Stimulated activated CD4-positive, alpha-beta T cell treated with anti-CD3 and anti-CD28 coated beads, Interleukin-1b, Interleukin-23, amount 100 ng/mL, for 24 hours (primary cell): ENCODE measurements around the gene CMTM4.
"Not testable (repeated sequence)": the region's sequence is repeated elsewhere in the genome, so short reads cannot be mapped to it uniquely, and the experiment has no call there.

ENCODE experiments used
- DNase-seq, 4 experiments: peaks; one replicate each; pipeline ENCODE4 v3.0.0-alpha.2; 2020; ENCODE audit warnings: low read depth in 4 of 4, low spot score in 1 of 4

Gene CMTM4

DNA sequence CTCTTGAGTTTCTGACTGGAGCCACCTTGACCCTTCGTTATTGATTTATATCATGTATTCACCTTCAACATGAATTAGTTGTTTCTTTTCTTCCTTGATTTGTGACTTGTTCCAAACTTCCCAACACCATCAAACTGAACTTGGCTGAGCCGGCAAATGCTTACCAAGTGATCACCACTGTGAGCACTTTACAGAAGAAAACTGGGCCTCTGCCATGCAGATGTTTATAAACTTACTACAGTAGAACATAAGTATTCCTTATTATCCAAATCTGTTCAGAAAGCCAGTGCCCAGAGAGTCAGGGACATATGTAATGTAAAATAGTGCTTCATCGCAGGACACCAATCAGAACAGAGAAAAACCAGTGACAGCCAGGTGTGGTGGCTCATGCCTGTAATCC is 19.9 kb downstream of the CMTM4 start:
- no peak for DNase-seq

DNA sequence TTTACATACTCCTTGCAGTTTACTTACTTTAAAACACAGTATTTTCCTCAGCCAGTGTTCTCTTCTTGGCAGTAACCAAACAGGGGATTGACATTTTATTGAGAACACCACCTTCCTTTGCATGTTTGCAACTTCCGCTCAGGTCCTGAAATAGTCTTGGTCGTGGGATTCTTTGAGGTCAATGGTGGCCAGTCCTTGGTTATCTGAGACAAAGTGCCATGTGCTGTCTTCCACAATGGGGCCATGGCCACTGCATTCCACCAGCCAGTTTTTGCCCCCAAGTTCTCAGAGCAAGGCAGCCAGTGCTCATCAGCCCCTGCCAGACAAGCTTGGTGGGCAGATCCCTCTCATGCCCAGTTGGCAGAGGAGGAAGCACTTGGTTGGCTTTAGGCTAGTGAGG is 22.9 kb downstream of the CMTM4 start:
- DNase-seq, result no peak

DNA sequence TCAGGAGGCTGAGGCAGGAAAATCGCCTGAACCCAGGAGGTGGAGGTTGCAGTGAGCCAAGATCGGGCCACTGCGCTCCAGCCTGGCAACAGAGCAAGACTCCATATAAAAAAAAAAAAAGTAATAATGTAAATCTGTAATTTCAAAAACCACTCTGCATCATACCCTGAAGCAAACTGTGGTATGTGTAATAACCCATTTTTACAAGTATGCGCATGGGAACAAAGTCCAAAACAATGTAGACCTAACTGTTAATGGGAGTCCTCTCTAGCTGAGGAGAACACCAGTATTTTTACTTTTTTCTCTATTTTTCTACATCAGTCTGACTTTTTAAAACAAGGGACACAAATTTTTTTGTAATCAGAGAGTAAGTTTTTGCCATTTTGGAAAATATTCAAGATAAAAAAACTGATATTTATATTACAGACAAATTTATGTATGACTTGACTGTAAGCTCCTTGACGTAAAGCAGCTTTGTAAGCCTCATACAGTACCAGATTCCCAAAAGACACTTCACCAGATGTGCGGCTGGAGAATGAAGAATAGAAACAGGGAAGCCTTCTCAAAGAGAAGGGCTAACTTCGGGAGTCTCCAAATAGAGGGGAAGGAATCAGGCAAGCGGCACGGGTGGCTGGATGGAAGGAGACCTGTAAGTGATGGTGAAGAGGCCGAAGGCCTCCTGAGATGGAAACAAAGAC is 25.7 kb downstream of the CMTM4 start:
- DNase-seq, result no peak

DNA sequence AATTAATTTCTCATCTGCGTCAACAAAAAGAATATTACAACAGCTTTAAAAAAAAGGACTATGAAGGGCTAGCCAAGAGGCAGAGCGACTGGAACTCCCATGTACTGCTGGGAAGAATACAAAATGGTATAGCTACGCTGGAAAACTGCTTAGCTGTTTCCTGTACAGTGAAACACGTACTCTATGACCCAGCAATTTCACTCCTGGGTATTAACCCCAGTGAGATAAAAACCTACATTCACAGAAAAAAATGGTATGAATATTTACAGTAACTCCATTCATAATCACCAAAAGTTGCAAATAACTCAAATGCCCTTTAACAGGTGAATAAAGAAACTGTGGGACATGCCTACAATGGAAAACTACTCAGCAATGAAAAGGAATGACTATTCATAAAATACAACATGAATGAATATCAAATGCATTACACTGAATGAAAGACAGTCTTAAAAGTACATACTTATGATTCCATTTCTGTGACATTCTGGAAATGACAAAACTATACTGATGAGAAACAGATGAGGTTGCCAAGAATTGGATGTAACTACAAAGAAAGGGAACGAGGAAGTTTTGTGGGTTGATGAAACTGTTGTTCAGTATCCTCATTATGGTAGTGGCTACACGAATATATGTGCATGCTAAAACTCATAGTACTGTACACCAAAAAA is 27.6 kb downstream of the CMTM4 start:
- no peak for DNase-seq

DNA sequence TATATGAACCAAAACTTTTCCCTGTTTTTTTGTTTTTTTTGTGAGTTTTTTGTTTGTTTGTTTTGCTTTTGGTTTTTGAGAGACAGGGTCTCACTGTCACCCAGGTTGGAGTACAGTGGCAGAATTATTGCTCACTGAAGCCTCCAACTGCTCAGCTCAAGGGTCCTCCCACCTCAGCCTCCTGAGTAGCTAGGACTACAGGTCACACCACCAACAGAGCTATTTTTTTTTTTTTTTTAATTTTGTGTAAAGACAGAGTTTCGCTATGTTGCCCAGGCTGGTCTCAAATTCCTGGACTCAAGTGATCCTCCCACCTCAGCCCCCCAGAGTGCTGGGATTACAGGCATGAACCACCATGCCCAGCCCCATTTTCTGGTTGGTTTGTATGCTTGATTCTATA is 28.6 kb downstream of the CMTM4 start:
- DNase-seq, result no peak

DNA sequence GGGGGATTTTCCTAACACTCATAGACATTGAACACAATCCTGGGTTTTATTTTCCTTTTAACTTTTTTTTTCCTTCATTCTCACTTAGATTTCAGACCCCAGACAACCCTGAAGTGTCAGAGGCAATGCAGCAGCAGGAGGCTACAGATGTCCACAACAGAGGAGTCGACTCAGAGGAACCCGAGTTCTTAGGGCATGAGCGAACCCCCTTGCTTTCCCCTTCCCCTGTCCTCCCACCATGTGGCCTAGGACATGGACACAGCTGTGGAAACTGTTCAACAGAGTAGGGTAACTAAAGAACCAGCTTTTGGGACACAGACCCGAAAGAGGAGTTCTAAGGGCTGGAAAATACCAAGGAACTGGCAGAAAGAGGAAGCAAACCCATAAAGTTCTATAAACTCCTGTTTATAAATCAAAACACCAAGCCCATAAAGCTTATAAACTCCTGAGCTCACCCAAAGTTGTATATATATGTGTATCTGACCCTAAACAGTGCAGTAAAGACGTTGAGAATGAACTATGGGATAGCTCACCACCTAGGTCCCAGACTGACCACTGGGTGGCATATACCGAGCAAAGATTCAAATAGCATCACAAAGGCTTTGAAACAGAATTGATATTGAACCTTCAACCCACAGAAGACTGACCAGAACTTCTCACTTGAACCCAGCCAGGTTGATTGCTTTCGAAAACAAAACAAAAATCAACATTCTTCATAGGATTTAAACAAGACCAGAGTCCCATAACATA is 33.9 kb downstream of the CMTM4 start:
- DNase-seq, result no peak

DNA sequence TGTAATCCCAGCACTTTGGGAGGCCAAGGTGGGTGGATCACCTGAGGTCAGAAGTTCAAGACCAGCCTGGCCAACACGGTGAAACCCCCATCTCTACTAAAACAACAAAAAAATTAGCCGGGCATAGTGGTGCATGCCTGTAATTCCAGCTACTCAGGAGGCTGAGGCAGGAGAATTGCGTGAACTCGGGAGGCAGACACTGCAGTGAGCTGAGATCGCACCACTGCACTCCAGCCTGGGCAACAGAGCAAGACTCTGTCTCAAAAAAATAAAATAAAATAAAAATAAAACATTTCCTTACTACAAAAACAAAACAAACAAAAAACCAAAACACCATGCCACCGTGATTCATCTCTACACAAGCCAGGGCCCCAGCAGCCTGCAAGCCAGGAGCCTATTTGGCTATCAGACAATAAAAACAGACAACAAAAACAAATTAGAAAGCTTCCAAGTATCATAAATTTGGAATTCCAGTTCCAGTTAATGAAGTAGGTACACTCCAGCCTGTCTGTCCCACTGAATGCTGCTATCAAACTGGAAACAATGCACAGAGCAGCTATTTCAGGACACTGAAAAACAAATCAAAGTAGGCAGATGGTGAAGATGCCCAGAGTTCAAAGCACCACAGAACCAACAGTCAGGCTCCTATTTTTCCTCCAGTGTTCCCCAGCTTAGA is 34.7 kb downstream of the CMTM4 start:
- DNase-seq, result not testable (repeated sequence)

DNA sequence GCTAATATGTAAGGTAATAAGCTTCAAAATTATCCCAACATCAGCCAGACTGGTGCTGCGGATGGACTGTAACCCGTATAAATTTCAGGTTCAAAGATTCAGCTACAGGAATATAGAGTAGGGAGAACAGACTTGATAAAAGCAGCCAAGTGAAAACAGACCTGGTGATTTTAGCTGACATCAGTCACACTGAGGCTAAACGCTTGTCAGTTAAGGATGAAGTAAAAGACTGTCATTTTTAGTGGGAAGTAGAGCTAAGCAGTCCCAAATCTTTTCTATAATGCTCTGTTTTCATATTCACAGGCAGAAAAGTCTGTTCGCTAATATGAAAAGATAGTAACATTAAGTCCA is 35.4 kb downstream of the CMTM4 start:
- no peak for DNase-seq

DNA sequence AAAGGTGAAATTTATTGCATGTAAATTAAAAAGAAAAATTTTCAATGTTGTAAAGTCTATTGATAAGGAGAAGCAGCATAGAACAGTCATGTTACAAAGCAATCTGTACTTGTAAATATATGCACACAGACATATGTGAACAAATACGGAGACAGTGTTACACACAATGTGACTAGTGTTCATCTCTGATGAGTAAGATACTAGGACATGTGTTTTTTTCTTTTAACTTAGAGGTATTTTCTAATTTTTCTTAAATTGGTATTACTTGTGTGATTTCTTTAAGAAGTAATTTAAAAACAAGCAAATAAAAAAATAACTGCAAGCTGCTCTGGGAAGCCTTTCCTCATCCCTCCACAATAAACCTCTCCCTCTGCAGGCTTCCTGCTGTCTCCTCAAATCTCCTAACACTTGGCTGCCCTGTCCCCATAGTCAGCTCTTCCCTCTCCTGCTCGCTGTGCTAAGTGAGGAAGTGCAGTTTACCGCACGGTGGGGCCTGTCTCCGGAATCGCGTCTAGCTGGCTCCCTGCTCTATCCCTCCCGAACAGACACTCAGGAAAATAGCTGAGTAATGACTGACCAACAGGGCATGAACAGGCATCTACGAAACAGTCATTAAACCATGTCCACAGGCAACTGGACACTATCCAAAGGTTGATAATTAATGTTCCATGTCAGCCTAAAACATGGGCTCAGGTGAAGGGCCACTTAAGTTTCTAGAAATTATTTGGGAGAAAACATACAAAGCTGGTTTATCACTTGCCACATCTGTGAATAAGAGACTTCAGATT is 35.9 kb downstream of the CMTM4 start:
- no peak for DNase-seq

DNA sequence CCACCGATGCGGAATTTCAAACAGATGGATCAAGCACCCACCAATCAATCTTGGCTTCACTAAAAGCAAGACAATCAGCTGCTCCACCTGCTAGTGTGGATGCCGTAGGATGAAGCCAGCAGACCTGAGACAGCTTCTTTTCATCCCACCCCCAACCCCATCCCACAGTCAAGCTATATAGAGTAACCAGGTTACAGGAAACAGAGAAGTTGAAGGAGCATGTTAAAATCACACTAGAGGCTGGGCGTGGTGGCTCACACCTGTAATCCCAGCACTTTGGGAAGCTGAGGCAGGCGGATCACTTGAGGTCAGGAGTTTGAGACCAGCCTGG is 37.7 kb downstream of the CMTM4 start:
- no peak for DNase-seq

DNA sequence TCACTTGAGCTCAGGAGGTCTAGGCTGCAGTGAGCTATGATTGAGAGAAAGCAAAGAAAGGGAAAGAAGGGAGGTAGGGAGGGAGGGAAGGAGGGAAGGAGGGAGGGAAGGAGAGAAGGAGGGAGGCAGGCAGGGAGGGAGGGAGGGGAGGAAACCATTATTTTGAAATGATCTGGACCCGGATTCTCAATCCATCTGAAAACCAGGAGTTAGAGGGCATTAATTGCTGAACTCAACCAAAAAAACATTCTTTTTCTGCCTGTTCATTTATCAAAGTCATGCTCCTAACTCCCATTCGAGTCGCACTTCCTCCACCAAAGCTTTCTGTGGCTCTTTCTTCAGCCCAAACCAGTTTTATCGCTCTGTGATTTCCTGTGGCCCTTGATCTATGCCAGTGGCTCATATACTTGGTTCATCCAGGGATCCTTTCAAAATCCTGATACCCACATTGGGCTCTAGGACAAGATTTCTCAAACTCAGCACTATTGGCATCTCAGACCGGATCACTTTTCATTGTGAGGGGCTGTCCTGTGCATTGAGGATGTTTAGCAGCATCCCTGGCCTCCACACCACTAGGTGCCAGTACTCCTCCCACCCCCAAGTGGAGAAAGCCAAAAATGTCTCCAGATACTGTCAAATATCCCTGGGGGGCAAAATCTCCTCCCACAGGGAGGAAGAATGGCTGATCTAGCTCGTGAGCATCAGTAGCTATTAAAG is 38.2 kb downstream of the CMTM4 start:
- no peak for DNase-seq

DNA sequence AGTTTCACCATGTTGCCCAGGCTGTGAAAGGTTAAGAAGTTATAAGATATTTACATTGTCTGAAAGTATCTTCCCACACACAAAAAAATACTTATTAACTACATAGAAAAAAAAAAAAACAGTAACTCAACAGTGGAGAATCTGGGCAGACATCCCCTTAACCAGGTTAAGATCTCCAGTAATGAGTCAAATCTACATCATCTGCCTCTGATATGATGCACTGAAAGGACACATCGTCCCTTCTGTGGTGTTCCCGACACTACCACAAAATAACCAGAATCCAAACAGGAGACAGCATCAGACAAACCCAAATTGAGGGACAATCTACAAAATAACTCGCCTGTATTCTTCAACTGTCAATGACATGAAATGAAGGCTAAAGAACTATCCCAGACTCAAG is 40.0 kb downstream of the CMTM4 start:
- DNase-seq, result no peak

DNA sequence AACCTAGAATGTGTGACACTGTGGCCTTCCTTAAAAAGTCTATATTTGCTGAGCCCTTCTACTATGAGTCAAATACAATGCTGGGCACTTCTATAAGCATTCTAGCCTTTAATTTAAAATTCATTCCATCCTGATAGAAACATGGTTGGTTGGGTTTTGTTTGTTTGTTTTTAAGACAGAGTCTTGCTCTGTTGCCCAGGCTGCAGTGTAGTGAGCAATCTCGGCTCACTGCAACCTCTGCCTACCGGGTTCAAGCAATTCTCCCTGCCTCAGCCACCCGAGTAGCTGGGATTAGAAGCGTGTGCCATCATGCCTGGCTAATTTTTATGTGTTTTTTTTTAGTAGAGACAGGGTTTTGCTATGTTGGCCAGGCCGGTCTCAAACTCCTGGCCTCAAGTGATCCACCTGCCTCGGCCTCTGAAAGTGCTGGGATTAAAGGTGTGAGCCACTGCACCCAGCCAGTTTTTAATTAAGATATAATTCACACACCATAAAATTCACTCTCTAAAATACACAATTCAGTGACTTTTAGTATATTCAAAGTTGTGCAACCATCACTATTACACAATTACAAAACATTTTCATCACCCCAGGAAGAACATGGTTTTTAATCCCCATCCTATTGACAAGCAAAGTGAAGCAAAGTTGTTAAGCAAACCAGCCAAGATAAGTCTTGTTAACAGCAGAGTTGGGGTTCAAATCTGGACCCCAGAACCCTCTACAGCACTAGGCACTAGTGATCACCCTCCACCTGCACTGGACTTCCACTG is 42.8 kb downstream of the CMTM4 start:
- DNase-seq, result no peak

DNA sequence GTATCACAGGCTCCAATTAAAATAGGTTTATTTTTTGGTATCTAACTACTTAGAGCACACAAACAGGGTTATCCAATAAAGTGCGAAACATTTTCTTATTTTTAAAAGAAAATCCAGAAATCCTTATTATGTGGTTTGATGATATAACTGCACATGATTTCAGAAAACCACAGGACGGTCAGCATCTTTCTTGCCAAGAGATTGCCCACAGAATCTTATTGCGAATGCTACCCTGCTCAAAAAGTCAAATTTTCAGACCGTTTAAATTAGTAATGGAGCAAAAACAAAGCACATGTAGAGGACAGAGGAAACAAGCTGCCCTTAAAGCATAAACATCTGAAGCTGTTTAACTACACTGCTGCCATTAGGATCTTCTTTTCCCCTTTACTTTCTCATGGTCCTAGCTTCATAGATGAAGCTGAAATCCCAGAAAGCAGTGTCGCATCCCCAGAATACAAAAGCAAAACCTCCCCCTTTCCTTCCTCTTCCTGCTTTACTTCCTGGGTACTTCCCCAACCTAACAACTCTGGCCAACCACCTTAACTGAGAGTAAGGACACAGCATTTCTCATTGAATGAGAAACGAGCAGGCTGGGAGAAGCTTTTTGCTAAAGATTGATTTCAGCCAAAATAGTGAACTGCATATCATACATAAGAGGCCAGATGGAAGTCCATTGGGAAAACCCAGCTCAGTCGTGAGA is 43.7 kb downstream of the CMTM4 start:
- DNase-seq, result no peak

DNA sequence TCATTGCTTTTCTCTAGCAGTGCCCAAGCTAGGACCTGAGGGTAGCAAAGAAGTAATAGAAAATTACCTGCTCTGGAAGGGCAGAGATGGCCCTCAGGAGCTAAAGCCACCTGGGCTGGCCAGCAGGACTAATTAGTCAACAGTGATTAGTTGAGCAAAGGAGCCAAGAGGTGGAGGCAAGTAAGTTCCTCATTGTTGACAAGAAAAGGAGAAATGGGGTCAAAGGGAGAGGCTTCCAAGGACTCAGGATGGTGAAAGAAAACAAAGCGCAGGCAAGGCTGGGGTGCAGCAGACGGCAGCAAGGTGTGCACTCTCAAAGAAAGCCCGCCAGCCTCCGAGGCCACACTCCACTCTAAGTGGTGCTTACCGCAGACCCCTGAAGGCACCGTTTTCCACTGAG is 44.6 kb downstream of the CMTM4 start:
- DNase-seq, result no peak

DNA sequence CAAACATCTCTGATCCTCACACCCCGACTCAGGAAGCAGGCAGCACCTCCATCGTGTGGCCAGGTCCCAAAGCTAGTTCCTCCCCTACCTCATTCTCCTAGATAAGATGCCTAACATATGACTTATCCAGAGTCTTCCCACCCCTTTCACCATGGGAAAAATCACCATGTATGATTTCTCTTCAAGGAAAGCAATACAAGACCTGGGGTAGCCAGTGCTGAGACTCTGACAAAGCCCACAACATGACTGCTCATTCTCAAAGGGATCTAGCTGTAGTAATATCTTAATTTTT is 45.1 kb downstream of the CMTM4 start:
- no peak for DNase-seq

DNA sequence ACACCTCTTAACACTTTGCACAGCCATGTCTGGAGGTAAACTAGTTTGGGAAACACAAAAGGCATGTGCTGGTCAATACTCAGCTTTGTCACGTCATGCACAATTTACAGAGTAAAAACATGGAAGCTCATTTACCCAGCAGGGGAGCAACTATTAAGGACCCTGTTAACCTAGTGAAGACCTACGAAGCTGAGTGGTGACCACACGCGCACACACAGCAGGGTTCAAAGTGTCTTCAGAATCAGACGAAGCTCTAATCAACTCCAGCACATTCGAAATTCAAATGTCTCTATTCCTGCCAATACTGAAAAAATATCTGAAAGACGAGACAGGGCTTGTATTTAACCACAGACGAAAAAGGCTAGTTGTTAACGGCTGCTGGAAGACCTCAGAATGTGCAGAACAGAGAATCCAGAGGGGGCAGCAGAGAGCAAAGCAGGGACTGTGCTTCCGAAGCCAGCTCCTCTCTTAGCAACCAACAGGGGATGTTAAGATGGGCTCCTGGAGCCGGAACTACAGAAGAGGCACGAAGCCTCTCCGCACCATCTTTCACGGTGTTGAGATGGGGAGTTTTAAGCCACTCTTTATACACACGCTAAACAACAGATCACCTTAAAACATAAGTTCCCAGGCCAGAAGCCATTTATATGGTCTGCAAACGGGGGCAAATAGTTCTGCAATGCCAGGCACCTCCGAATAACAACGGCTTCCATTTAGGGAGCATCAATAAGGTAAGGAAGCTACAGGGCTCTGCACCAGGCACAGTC is 45.7 kb downstream of the CMTM4 start:
- peak; percentile 49 to 69 (median 60) for DNase-seq

DNA sequence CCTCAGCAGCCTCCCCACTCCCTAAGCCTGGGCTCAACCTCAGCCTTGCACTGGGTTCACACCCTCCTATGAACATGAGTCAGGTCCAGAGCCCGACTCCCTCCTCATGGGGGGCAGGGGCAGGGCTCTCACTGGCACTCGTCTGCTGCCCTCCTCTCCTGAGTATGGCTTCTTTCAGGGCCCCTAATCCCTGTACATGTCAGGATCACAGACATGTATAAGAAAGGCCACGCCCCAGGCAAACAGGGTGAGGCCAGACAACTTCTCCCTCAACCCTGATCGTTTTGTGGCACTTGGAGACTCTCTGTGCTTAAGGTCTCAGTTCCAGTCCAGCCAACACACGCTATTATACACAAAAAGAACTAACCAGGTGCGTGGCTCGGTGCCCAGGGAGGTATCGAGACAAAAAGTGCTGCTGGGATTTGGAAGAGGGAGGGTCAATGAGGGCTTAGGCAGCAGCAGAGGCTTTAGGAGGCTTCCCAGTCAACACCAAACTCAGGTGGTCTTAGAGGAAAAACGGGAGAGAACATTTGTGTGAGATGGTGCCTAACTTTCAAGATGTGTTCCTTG is 46.8 kb downstream of the CMTM4 start:
- DNase-seq, result no peak
